HG03520 (cell line): Measurements from ENCODE around the gene VN1R4.
"Not testable (repeated sequence)": the region's sequence is repeated elsewhere in the genome, so short reads cannot be mapped to it uniquely, and the experiment has no call there.

ENCODE experiments used
- ATAC-seq: cut with Tn5 transposase; IDR thresholded peaks from one replicate; pipeline ENCODE4 v1.9.1; 2021; ENCODE audit warnings: mild to moderate bottlenecking, moderate library complexity; ENCODE audit not compliant: unreplicated experiment

Gene VN1R4, protein sequence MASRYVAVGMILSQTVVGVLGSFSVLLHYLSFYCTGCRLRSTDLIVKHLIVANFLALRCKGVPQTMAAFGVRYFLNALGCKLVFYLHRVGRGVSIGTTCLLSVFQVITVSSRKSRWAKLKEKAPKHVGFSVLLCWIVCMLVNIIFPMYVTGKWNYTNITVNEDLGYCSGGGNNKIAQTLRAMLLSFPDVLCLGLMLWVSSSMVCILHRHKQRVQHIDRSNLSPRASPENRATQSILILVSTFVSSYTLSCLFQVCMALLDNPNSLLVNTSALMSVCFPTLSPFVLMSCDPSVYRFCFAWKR

DNA sequence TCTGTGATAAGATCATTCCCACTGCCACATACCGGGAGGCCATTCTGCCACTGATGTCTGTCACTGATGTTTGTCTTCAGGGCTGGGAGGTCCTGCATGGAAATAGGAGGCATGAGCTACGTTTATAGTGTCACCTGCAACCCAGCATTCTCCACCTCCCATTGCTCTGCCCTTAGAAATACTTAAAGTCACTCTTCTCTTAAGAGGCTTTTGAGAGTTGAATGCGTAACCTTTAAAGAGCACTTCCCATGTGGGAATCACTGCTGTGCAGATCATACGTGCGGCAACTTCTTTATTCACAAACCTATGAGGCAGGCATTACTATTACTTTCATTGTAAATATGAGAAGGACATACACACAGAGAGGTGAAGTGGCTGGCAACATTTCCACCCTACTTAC lies at the start of gene VN1R4:
Gene VN1R4 (minus strand): TSS at position 101 of the 400 bp plus-strand sequence. CDS start 58 bp downstream, at position 43.
- ATAC-seq: not testable (repeated sequence)

DNA sequence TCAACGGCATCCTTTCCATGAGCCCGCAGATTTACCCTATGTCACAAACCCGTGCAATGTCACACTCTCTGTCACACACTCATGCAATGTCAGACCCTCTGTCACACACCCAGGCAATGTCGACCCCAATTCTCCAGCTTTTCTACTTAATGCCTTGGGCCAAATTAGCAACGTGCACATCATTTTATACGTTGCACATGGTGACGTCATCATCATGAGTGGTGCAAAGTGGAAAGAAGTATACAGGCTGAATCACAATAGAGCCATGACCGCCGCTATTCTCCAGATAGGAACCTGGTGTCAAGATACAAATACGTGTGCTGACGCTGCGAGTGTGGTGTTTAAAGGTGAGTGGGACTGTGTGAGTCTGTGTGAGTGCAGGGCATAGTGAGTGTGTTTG lies 44.4 kb upstream of the VN1R4 start:
- no peak for ATAC-seq

DNA sequence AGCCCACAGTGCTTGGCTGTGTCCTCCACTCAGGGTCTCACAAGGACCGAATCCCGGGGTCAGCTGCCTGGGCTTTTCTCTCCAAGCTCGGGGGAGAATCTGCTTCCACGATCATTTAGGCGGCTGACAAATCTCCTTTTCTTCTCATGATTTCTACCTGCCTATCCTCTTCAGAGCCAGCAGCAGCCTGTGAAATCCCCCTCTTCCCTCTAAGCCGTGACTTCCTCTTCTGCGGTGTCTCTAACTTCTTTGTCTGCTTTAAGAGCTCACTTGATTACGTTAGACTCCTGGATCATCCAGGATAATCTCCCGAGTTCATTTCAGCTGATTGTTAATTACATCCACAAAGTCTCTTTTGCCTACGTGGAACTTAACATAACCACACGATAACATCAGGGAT lies 43.5 kb upstream of the VN1R4 start:
- ATAC-seq: no peak

DNA sequence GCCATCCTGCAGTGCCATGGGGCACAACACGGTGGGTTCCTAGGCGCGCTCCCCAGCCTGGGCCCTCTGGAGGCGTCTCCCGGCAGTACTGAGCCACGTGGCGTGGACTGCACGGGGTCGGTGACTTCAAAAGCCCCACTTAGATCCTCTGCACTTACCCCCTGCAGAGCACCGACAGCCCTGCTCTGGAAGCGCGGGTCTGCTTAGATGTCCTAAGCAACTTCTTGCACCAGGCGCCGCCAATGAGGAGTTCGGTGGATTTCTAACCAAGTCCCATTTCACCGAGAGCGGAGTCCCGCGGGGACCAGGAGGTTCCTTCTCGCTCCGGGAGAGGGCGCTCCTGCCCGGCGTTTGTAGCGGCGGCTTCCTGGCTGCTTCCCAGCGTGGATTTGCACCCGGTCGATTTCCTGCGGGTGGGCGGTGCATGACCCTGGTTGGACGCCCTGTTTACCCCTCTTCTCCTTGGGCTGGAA lies 40.9 kb upstream of the VN1R4 start:
- ATAC-seq: no peak

DNA sequence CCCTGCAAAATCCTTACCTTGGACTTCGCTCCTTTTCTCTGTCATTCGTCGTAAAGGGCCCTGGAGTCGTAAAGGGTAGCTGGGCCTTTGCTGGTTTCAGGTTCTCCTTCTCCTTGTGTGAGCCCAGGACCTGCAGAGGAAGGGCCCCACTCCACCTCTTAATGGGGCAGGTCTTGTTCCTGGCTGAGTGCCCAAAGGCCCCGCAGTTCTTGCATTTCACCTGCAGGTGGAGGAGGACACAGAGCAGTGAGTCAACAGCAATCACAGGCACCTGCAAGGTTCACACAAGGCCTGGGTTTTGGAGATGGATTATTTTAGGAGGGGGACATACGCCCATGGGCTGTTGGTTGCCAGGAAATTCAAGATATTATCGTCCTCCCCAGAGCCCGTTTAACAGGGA lies 33.8 kb upstream of the VN1R4 start:
- not testable (repeated sequence) for ATAC-seq

DNA sequence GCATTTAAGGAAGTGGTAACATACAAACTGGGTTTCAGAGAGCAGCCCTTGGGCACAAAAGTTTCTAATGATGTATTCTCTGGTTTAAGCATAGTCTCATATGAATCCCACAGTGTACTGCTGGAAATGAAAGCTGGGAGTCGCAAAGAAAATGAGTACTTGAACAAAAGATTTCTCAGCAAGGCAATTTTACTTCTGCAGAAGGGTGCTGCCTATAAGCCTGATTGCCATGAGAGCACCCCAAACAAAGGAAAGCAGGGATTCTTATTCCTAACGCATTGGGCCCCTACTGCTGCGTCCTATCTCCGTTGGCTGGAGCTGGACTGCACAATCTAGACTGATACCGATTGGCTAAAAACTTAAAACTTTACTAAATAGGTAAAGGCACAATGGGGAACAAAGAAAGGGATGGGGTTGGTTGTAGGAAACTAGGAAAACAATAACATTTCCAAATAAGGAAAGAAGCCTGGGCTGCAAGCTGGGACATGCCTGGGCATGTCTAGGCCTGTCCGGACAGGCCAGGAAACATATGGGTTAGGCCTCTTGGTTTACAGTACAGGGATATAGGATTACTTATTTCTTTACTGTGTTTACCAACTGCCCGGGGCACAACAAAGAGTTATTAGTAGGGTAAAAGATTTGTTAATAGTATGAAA lies 27.4 kb upstream of the VN1R4 start:
- ATAC-seq: no peak

DNA sequence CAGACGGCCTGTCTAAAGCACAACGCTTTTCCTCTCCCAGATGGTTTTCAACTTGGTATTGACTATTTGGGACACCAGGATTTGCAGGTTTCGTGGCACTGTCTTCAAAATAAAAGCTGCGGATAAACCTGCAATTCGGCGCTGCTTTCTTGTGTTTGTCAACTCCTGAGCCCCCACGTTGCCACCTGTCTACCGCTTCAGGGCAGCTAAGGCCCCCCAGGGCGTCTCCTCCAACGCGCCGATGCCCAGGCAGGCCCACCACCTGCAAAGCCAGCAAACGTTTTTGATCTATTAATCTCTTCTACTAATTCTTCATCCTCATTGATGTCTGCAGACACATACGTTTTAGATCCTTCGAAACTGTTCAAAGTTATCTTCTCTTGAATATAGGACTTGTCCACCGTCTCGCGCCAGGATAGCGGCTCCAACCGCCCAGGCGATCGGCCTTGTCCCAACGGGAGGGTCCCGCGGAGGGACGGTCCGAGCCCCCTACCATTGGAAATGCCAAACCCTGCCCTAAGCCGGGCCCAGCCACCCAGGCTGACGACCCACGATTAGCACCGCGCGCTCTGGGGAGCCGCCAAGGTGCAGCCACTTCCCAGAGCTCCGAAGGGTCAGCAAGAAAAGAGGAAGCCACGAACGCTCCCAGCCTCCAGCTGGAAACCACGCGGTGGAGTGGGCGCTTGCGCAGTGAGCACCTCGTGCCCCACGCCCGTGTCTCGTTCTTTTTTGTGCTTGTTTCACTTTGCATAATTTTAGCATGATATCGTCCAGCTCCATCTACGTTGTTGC lies 23.4 kb upstream of the VN1R4 start:
- no peak for ATAC-seq

DNA sequence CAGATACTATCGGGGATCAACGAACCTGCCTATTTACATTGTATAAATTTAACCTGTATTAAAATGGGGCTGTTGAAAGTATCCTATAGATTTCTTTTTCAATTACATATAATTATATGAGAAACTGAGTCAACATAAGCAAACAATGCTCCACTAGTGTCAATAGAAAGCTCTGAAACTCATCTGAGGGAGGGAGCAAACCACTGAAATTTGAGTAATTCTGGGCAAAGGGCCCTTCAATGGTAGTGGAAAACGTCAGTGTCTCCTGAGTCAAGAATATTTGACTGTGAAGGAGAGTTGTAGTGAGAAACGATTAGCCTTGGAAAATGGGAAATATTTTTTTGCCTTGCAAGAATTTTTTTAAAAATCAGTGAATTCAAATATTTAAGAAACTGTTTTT lies 17.6 kb upstream of the VN1R4 start:
- no peak for ATAC-seq

DNA sequence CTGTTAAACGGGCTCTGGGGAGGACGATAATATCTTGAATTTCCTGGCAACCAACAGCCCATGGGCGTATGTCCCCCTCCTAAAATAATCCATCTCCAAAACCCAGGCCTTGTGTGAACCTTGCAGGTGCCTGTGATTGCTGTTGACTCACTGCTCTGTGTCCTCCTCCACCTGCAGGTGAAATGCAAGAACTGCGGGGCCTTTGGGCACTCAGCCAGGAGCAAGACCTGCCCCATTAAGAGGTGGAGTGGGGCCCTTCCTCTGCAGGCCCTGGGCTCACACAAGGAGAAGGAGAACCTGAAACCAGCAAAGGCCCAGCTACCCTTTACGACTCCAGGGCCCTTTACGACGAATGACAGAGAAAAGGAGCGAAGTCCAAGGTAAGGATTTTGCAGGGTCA lies 14.4 kb upstream of the VN1R4 start:
- ATAC-seq: not testable (repeated sequence)

DNA sequence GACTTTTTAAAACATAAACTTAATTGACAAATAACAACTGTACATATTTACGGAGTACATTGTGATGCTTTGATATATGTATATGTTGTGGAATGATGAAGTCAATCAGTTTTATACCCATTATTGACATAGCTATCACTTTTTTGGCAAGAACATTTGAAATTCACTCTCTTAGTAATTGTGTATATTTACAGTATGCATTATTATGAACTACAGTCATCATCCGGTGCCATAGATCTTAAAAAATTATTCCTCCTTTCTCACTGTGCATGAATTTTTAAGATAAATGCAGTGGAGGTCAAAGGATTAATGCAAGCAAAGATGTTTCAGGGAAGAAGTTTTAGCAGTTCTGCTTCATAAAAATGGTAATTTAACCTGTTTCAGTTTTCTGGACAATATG lies 8.0 kb upstream of the VN1R4 start:
- ATAC-seq: no peak

DNA sequence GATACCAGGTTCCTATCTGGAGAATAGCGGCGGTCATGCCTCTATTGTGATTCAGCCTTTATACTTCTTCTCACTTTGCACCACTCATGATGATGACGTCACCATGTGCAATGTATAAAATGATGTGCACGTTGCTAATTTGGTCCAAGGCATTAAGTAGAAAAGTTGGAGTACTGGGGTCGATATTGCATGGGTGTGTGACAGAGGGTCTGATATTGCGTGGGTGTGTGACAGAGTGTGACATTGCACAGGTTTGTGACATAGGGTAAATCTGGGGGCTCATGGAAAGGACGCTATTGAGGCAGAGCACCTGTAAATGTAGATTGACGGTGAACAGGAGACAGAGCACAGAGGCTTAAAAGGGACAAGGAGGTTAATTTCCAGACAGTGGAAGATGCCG lies 4.5 kb upstream of the VN1R4 start:
- ATAC-seq: no peak

DNA sequence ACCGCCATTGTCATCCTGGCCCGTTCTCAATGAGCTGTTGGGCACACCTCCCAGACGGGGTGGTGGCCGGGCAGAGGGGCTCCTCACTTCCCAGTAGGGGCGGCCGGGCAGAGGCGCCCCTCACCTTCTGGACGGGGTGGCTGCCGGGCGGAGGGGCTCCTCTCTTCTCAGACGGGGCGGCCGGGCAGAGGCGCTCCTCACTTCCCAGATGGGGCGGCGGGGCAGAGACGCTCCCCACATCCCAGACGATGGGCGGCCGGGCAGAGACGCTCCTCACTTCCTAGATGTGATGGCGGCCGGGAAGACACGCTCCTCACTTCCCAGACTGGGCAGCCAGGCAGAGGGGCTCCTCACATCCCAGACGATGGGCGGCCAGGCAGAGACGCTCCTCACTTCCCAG lies 2.3 kb upstream of the VN1R4 start:
- ATAC-seq: not testable (repeated sequence)

DNA sequence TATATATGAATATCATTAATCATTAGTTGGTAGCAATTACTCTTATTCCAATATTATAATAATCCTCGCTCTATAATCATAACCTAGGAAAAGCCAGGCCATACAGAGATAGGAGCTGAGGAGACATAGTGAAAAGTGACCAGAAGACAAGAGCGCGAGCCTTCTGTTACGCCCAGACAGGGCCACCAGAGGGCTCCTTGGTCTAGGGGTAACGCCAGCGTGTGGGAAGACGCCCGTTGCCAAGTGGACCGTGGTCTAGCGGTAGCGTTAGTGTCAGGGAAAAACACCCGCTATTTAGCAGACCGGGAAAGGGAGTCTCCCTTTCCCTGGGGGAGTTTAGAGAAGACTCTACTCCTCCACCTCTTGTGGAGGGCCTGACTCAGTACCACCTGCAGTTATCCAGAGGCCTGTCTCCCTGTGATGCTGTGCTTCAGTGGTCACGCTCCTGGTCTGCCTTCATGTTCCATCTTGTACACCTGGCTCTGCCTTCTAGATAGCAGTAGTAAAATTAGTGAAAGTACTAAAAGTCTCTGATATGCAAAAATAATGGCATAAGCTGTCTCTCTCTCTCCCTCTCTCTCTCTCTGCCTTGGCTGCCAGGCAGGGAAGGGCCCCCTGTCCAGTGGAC lies 9.7 kb downstream of the VN1R4 start, which contains the start of gene VN1R2:
Gene VN1R2 (plus strand): TSS at position 578 of the 628 bp plus-strand sequence. CDS start 84 bp downstream, outside the sequence.
- ATAC-seq: not testable (repeated sequence)

DNA sequence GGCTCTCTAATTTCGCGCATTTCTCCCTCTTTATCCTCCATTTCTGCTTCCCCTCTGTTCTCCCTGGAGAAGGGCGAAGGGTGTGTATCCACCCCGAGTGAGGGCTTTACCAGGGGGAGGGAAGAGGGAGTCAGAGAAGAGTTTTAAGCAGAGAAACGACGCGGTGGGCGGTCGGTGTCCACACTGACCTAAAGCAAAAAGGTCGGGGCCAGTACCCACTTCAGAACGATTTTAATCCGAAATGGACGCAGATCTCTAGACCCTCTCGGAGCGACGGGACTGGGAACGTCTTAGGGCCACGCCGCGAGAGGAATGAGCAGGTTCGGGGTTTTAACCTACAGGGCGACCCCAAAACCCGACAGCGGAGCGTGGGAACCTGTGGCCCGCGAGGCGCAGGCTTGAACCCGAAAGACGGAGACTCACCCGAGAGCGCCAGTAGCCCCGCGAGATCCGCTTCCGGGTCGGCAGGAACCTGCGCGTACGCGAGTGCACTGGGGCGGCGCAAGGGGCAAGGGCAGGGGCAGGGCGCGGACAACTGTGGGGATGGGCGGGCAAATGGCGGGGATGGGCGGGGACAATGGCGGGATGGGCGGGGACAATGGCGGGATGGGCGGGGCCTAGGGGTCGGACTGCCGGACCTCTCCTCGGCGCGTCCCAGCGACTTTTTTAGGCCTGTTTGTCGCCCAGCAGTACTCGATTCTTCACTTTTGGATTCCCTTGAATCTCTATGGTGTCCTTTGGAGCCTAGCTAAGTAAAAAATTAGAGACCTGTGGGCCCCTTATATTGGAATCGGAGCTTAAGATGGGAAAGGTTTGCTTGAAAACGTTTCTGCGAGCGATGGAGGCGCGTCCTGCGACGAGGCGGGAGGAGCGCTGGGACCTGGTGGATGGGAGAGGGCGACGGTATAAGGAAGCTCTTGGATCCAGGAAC lies 12.8 kb downstream of the VN1R4 start, which contains the start of gene ZNF677:
Gene ZNF677 (minus strand): TSS at position 463 of the 931 bp plus-strand sequence. CDS start 3,323 bp downstream, outside the sequence.
- ATAC-seq: no peak

DNA sequence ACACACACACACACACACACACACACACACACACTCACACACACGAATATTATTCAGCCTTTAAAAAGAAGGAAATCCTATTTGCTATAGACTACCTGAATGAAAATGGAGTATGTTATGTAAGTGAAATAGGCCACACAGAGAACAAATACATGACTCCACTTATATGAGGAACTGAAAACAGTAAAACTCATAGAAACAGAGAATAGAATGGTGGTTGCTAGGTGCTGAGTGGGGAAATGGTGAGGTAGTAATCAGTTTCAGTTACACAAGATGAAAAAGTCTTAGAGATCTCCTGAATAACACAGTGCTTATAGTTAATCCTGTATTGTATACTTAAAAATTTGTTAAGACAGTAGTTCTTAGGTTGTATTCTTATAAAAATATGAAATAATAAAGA lies 21.0 kb downstream of the VN1R4 start:
- no peak for ATAC-seq

DNA sequence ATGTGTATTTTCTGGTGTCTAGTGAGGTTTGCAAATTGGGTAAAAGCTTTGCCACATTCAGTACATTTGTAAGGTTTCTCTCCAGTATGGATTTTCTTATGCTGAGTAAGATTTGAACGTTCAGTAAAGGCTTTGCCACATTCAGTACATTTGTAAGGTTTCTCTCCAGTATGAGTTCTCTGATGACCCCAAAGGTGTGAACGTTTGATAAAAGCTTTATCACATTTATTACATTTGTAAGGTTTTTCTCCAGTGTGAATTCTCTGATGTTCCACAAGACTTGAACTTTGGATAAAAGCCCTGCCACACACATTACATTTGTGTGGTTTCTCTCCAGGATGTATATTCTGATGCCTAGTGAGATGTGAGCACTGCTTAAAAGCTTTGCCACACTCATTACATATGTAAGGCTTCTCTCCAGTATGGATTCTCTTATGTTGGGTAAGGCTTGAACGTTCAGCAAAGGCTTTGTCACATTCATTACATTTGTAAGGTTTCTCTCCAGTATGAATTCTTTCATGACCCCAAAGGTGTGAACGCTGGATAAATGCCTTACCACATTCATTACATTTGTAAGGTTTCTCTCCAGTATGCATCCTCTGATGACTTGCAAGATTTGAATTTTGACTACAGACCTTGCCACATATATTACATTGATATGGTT lies 30.3 kb downstream of the VN1R4 start:
- ATAC-seq: no peak

DNA sequence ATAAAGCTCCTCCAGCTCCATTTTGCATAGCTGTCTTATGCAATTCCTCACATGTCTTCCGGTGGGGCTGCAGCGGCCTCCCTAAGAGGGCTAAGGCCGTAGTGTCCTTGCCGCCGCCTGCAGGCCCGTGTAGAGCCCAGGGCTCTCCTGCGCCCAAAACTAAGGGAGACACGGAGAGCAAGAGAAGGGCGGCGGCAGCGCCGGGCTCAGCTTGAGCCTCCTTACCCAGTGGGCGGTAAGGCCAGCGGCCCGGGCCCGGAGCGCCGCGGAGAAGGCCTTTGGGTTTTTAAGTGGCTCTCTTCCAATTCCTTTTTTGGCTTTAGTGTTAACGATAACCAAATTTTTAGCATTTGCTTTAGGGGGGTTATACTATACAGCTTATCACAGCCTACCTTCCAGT lies 42.9 kb downstream of the VN1R4 start:
- ATAC-seq: no peak

DNA sequence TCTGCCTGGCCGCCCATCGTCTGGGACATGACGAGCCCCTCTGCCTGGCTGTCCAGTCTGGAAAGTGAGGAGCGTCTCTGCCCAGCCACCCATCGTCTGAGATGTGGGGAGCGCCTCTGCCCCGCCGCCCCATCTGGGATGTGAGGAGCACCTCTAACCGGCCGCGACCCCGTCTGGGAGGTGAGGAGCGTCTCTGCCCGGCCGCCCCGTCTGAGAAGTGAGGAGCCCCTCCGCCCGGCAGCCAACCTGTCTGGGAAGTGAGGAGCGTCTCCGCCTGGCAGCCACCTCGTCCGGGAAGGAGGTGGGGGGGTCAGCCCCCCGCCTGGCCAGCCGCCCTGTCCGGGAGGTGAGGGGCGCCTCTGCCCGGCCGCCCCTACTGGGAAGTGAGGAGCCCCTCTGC lies 44.8 kb downstream of the VN1R4 start:
- not testable (repeated sequence) for ATAC-seq
